Measurements from ENCODE around the gene SCPEP1. TPM values are rescaled to one million over a fixed set of nuclear protein-coding genes. Genes with fewer than 3 reads are reported as not detected.
"Not testable (repeated sequence)": the region's sequence is repeated elsewhere in the genome, so short reads cannot be mapped to it uniquely, and the experiment has no call there.

The SCPEP1 gene
- total RNA-seq, 1 donor from 2014 or later: 51.8 TPM

GRCh38 chr17:56956992-56957391, 20.9 kb upstream of the SCPEP1 start:
- intact Hi-C loops (cut with DNase I): no loop called here
- DNase-seq (ENCODE audit: low spot score) (no peak), ATAC-seq (no peak)

GRCh38 chr17:56960596-56961538, 17.1 kb upstream of the SCPEP1 start, which contains the start of gene COIL:
Gene COIL (minus strand): TSS chr17:56961050. CDS start chr17:56961019, 31 bp downstream.
- ATAC-seq (peak; percentile 98), DNase-seq (ENCODE audit: low spot score) (peak; percentile 97)
- intact Hi-C loops (cut with DNase I): no loop called here

GRCh38 chr17:56965241-56965640, 12.7 kb upstream of the SCPEP1 start:
- intact Hi-C loops (cut with DNase I); ATAC-seq; DNase-seq (ENCODE audit: low spot score): not testable (repeated sequence)

- intact Hi-C loops (cut with DNase I); ATAC-seq; DNase-seq (ENCODE audit: low spot score): not testable (repeated sequence)
These were observed 12.2 kb upstream of the SCPEP1 start for GRCh38 chr17:56965681-56966080.

GRCh38 chr17:56966338-56966737, 11.6 kb upstream of the SCPEP1 start:
- no peak for ATAC-seq
- DNase-seq (ENCODE audit: low spot score): no peak
- intact Hi-C loops (cut with DNase I): no loop called here

- ATAC-seq (no peak), DNase-seq (ENCODE audit: low spot score) (no peak)
- intact Hi-C loops (cut with DNase I): no loop called here
These were observed 7.0 kb upstream of the SCPEP1 start for GRCh38 chr17:56970974-56971373.

GRCh38 chr17:56972111-56972730, 5.7 kb upstream of the SCPEP1 start:
- intact Hi-C loops (cut with DNase I): no loop called here
- ATAC-seq: no peak

GRCh38 chr17:56973520-56973919, 4.4 kb upstream of the SCPEP1 start:
- no peak for ATAC-seq
- intact Hi-C loops (cut with DNase I): no loop called here

More at GRCh38 chr17:56972111-56972730, 5.7 kb upstream of the SCPEP1 start:
- no peak for DNase-seq (ENCODE audit: low spot score)

GRCh38 chr17:56974055-56974454, 3.9 kb upstream of the SCPEP1 start:
- intact Hi-C loops (cut with DNase I): no loop called here
- no peak for ATAC-seq
- no peak for DNase-seq (ENCODE audit: low spot score)

More at GRCh38 chr17:56973520-56973919, 4.4 kb upstream of the SCPEP1 start:
- no peak for DNase-seq (ENCODE audit: low spot score)

GRCh38 chr17:56975656-56976055, 2.3 kb upstream of the SCPEP1 start:
- DNase-seq (ENCODE audit: low spot score) (no peak), ATAC-seq (no peak)
- intact Hi-C loops (cut with DNase I): no loop called here

- DNase-seq (ENCODE audit: low spot score): no peak
- intact Hi-C loops (cut with DNase I): no loop called here
- peak; percentile 16 for ATAC-seq
These were observed 856 bp upstream of the SCPEP1 start for GRCh38 chr17:56976941-56977608.

- ATAC-seq (peak; percentile 29), DNase-seq (ENCODE audit: low spot score) (no peak)
- intact Hi-C loops (cut with DNase I): no loop called here
These were observed 635 bp downstream of the SCPEP1 start for GRCh38 chr17:56978441-56979090.

GRCh38 chr17:56979091-56979480, 1.2 kb downstream of the SCPEP1 start:
- intact Hi-C loops (cut with DNase I): no loop called here
- no peak for ATAC-seq
- DNase-seq (ENCODE audit: low spot score): no peak

GRCh38 chr17:56980526-56980925, 2.6 kb downstream of the SCPEP1 start:
- DNase-seq (ENCODE audit: low spot score); ATAC-seq; intact Hi-C loops (cut with DNase I): not testable (repeated sequence)

- intact Hi-C loops (cut with DNase I): no loop called here
- ATAC-seq (no peak), DNase-seq (ENCODE audit: low spot score) (no peak)
These were observed 4.4 kb downstream of the SCPEP1 start for GRCh38 chr17:56982312-56982711.

GRCh38 chr17:56983366-56983765, 5.4 kb downstream of the SCPEP1 start:
- intact Hi-C loops (cut with DNase I): no loop called here
- DNase-seq (ENCODE audit: low spot score) (no peak), ATAC-seq (no peak)

GRCh38 chr17:56985371-56986162, 7.6 kb downstream of the SCPEP1 start:
- no peak for ATAC-seq
- intact Hi-C loops (cut with DNase I): no loop called here
- no peak for DNase-seq (ENCODE audit: low spot score)

- intact Hi-C loops (cut with DNase I): no loop called here
- ATAC-seq (no peak), DNase-seq (ENCODE audit: low spot score) (no peak)
These were observed 9.4 kb downstream of the SCPEP1 start for GRCh38 chr17:56987283-56987834.

Data from sciatic nerve (tissue), 2 donors.